ENCODE measurements around the gene MPP2.
"Not testable (repeated sequence)": the region's sequence is repeated elsewhere in the genome, so short reads cannot be mapped to it uniquely, and the experiment has no call there.

MPP2 gene

GRCh38 chr17:43855061-43855460 lies 52.3 kb downstream of the MPP2 start:
- FAIRE-seq: no peak
- no peak for DNase-seq (ENCODE audit: insufficient read length, low spot score)
- TF ChIP-seq PAX5 (IDR thresholded peaks at IDR 0.05; ENCODE audit: insufficient read depth, low read length, severe bottlenecking) (no peak), POLR2A (IDR thresholded peaks at IDR 0.05; ENCODE audit: low read depth, low read length) (no peak), TAF1 (IDR thresholded peaks at IDR 0.05; ENCODE audit: low read depth, low read length) (no peak), SPI1 (IDR thresholded peaks at IDR 0.05; ENCODE audit: low read depth, low read length) (no peak), POU2F2 (IDR thresholded peaks at IDR 0.05; ENCODE audit: low read depth, low read length) (no peak), POLR2AphosphoS5 (IDR thresholded peaks at IDR 0.05; ENCODE audit: low read depth, low read length) (no peak)

GRCh38 chr17:43854498-43854897 lies 52.8 kb downstream of the MPP2 start:
- FAIRE-seq (no peak), DNase-seq (ENCODE audit: insufficient read length, low spot score) (no peak)
- TF ChIP-seq TAF1 (IDR thresholded peaks at IDR 0.05; ENCODE audit: low read depth, low read length) (no peak), POLR2AphosphoS5 (IDR thresholded peaks at IDR 0.05; ENCODE audit: low read depth, low read length) (no peak), PAX5 (IDR thresholded peaks at IDR 0.05; ENCODE audit: insufficient read depth, low read length, severe bottlenecking) (no peak), SPI1 (IDR thresholded peaks at IDR 0.05; ENCODE audit: low read depth, low read length) (no peak), POU2F2 (IDR thresholded peaks at IDR 0.05; ENCODE audit: low read depth, low read length) (no peak), POLR2A (IDR thresholded peaks at IDR 0.05; ENCODE audit: low read depth, low read length) (no peak)

GRCh38 chr17:43853546-43853945 lies 53.8 kb downstream of the MPP2 start:
- DNase-seq (ENCODE audit: insufficient read length, low spot score): no peak

GRCh38 chr17:43852571-43852970 lies 54.8 kb downstream of the MPP2 start:
- no peak for DNase-seq (ENCODE audit: insufficient read length, low spot score)
- no peak for FAIRE-seq

More at GRCh38 chr17:43853546-43853945, 53.8 kb downstream of the MPP2 start:
- no peak for FAIRE-seq
- TF ChIP-seq POU2F2 (IDR thresholded peaks at IDR 0.05; ENCODE audit: low read depth, low read length) (no peak), TAF1 (IDR thresholded peaks at IDR 0.05; ENCODE audit: low read depth, low read length) (no peak), SPI1 (IDR thresholded peaks at IDR 0.05; ENCODE audit: low read depth, low read length) (no peak), PAX5 (IDR thresholded peaks at IDR 0.05; ENCODE audit: insufficient read depth, low read length, severe bottlenecking) (no peak), POLR2AphosphoS5 (IDR thresholded peaks at IDR 0.05; ENCODE audit: low read depth, low read length) (no peak), POLR2A (IDR thresholded peaks at IDR 0.05; ENCODE audit: low read depth, low read length) (no peak)

GRCh38 chr17:43849116-43849515 lies 58.2 kb downstream of the MPP2 start:
- FAIRE-seq (no peak), DNase-seq (ENCODE audit: insufficient read length, low spot score) (no peak)
- no peak for TF ChIP-seq SPI1 (IDR thresholded peaks at IDR 0.05; ENCODE audit: low read depth, low read length)

More at GRCh38 chr17:43852571-43852970, 54.8 kb downstream of the MPP2 start:
- TF ChIP-seq PAX5 (IDR thresholded peaks at IDR 0.05; ENCODE audit: insufficient read depth, low read length, severe bottlenecking): no peak

GRCh38 chr17:43848601-43849000 lies 58.7 kb downstream of the MPP2 start:
- no peak for FAIRE-seq
- DNase-seq (ENCODE audit: insufficient read length, low spot score): no peak
- TF ChIP-seq PAX5 (IDR thresholded peaks at IDR 0.05; ENCODE audit: insufficient read depth, low read length, severe bottlenecking) (no peak), SPI1 (IDR thresholded peaks at IDR 0.05; ENCODE audit: low read depth, low read length) (no peak), POLR2AphosphoS5 (IDR thresholded peaks at IDR 0.05; ENCODE audit: low read depth, low read length) (no peak), TAF1 (IDR thresholded peaks at IDR 0.05; ENCODE audit: low read depth, low read length) (no peak), POLR2A (IDR thresholded peaks at IDR 0.05; ENCODE audit: low read depth, low read length) (no peak), POU2F2 (IDR thresholded peaks at IDR 0.05; ENCODE audit: low read depth, low read length) (no peak)

GRCh38 chr17:43846963-43847371 lies 60.4 kb downstream of the MPP2 start, which contains the start of gene CD300LG:
TSS of gene CD300LG (plus strand) at chr17:43847176. CDS start at chr17:43847217, 41 bp downstream.
- DNase-seq (ENCODE audit: insufficient read length, low spot score) (no peak), FAIRE-seq (no peak)
- TF ChIP-seq POU2F2 (IDR thresholded peaks at IDR 0.05; ENCODE audit: low read depth, low read length) (no peak), TAF1 (IDR thresholded peaks at IDR 0.05; ENCODE audit: low read depth, low read length) (no peak), SPI1 (IDR thresholded peaks at IDR 0.05; ENCODE audit: low read depth, low read length) (no peak), POLR2A (IDR thresholded peaks at IDR 0.05; ENCODE audit: low read depth, low read length) (no peak)

- FAIRE-seq (peak; percentile 88), DNase-seq (ENCODE audit: insufficient read length, low spot score) (peak; percentile 92)
- TF ChIP-seq SPI1 (IDR thresholded peaks at IDR 0.05; ENCODE audit: low read depth, low read length): no peak
These were observed 61.1 kb downstream of the MPP2 start for GRCh38 chr17:43846221-43846712.

- FAIRE-seq (no peak), DNase-seq (ENCODE audit: insufficient read length, low spot score) (no peak)
- TF ChIP-seq POLR2AphosphoS5 (IDR thresholded peaks at IDR 0.05; ENCODE audit: low read depth, low read length) (no peak), POU2F2 (IDR thresholded peaks at IDR 0.05; ENCODE audit: low read depth, low read length) (no peak), PAX5 (IDR thresholded peaks at IDR 0.05; ENCODE audit: insufficient read depth, low read length, severe bottlenecking) (no peak), TAF1 (IDR thresholded peaks at IDR 0.05; ENCODE audit: low read depth, low read length) (no peak), POLR2A (IDR thresholded peaks at IDR 0.05; ENCODE audit: low read depth, low read length) (no peak), SPI1 (IDR thresholded peaks at IDR 0.05; ENCODE audit: low read depth, low read length) (no peak)
These were observed 61.6 kb downstream of the MPP2 start for GRCh38 chr17:43845766-43846165.

GRCh38 chr17:43844241-43844640 lies 63.1 kb downstream of the MPP2 start:
- no peak for FAIRE-seq
- TF ChIP-seq POU2F2 (IDR thresholded peaks at IDR 0.05; ENCODE audit: low read depth, low read length): no peak
- TF ChIP-seq POLR2AphosphoS5 (IDR thresholded peaks at IDR 0.05; ENCODE audit: low read depth, low read length): no peak
- TF ChIP-seq SPI1 (IDR thresholded peaks at IDR 0.05; ENCODE audit: low read depth, low read length): no peak
- TF ChIP-seq TAF1 (IDR thresholded peaks at IDR 0.05; ENCODE audit: low read depth, low read length): no peak
- no peak for TF ChIP-seq PAX5 (IDR thresholded peaks at IDR 0.05; ENCODE audit: insufficient read depth, low read length, severe bottlenecking)
- no peak for TF ChIP-seq POLR2A (IDR thresholded peaks at IDR 0.05; ENCODE audit: low read depth, low read length)
- no peak for DNase-seq (ENCODE audit: insufficient read length, low spot score)

- FAIRE-seq (no peak), DNase-seq (ENCODE audit: insufficient read length, low spot score) (no peak)
- TF ChIP-seq TAF1 (IDR thresholded peaks at IDR 0.05; ENCODE audit: low read depth, low read length): no peak
These were observed 64.4 kb downstream of the MPP2 start for GRCh38 chr17:43842975-43843325.

GRCh38 chr17:43842091-43842974 lies 65.0 kb downstream of the MPP2 start:
- FAIRE-seq; DNase-seq (ENCODE audit: insufficient read length, low spot score): not testable (repeated sequence)

Data from GM12891 (cell line).